ENCODE results near the gene ZBTB26.

Gene ZBTB26

GRCh38 chr9:122931226-122932121 is at the start of gene ZBTB26:
Gene ZBTB26 (minus strand): TSS chr9:122931512. CDS start chr9:122919934, 11,578 bp downstream.
- FAIRE-seq, result peak; percentile 96
- DNase-seq (ENCODE audit: extremely low spot score, insufficient read length, low read depth), result peak; percentile 88

- no peak for FAIRE-seq
- no peak for DNase-seq (ENCODE audit: extremely low spot score, insufficient read length, low read depth)
Observed at GRCh38 chr9:122978601-122979000, 47.3 kb upstream of the ZBTB26 start.

- DNase-seq (ENCODE audit: extremely low spot score, insufficient read length, low read depth) (no peak), FAIRE-seq (no peak)
Observed at GRCh38 chr9:122975196-122975595, 43.9 kb upstream of the ZBTB26 start.

GRCh38 chr9:122961139-122961538 is 29.8 kb upstream of the ZBTB26 start:
- FAIRE-seq (no peak), DNase-seq (ENCODE audit: extremely low spot score, insufficient read length, low read depth) (no peak)

- no peak for FAIRE-seq
- DNase-seq (ENCODE audit: extremely low spot score, insufficient read length, low read depth), result no peak
Observed at GRCh38 chr9:122955961-122956360, 24.6 kb upstream of the ZBTB26 start.

- no peak for FAIRE-seq
- no peak for DNase-seq (ENCODE audit: extremely low spot score, insufficient read length, low read depth)
Observed at GRCh38 chr9:122954253-122954691, 23.0 kb upstream of the ZBTB26 start.

- DNase-seq (ENCODE audit: extremely low spot score, insufficient read length, low read depth), result no peak
- no peak for FAIRE-seq
Observed at GRCh38 chr9:122951056-122951455, 19.7 kb upstream of the ZBTB26 start.

- no peak for FAIRE-seq
Observed at GRCh38 chr9:122950263-122950662, 19.0 kb upstream of the ZBTB26 start.

GRCh38 chr9:122949696-122950095 is 18.4 kb upstream of the ZBTB26 start:
- FAIRE-seq (no peak), DNase-seq (ENCODE audit: extremely low spot score, insufficient read length, low read depth) (no peak)

More at GRCh38 chr9:122950263-122950662, 19.0 kb upstream of the ZBTB26 start:
- no peak for DNase-seq (ENCODE audit: extremely low spot score, insufficient read length, low read depth)

- DNase-seq (ENCODE audit: extremely low spot score, insufficient read length, low read depth) (no peak), FAIRE-seq (peak; percentile 58)
Observed at GRCh38 chr9:122948313-122948712, 17.0 kb upstream of the ZBTB26 start.

- FAIRE-seq (no peak), DNase-seq (ENCODE audit: extremely low spot score, insufficient read length, low read depth) (no peak)
Observed at GRCh38 chr9:122946461-122947005, 15.2 kb upstream of the ZBTB26 start.

- no peak for FAIRE-seq
- no peak for DNase-seq (ENCODE audit: extremely low spot score, insufficient read length, low read depth)
Observed at GRCh38 chr9:122944960-122945888, 13.9 kb upstream of the ZBTB26 start.

GRCh38 chr9:122941582-122942234 is 10.4 kb upstream of the ZBTB26 start:
- DNase-seq (ENCODE audit: extremely low spot score, insufficient read length, low read depth) (no peak), FAIRE-seq (no peak)

GRCh38 chr9:122940749-122941581 is 9.7 kb upstream of the ZBTB26 start, which contains the start of gene RABGAP1:
Gene RABGAP1 (plus strand): TSS chr9:122941020. CDS start chr9:122957060, 16,040 bp downstream.
- DNase-seq (ENCODE audit: extremely low spot score, insufficient read length, low read depth) (peak; percentile 96), FAIRE-seq (peak; percentile 97)

- DNase-seq (ENCODE audit: extremely low spot score, insufficient read length, low read depth), result no peak
- no peak for FAIRE-seq
Observed at GRCh38 chr9:122940454-122940748, 9.1 kb upstream of the ZBTB26 start.

- FAIRE-seq (no peak), DNase-seq (ENCODE audit: extremely low spot score, insufficient read length, low read depth) (no peak)
Observed at GRCh38 chr9:122939601-122940000, 8.3 kb upstream of the ZBTB26 start.

- DNase-seq (ENCODE audit: extremely low spot score, insufficient read length, low read depth), result no peak
- no peak for FAIRE-seq
Observed at GRCh38 chr9:122936883-122937282, 5.6 kb upstream of the ZBTB26 start.

- no peak for DNase-seq (ENCODE audit: extremely low spot score, insufficient read length, low read depth)
- no peak for FAIRE-seq
Observed at GRCh38 chr9:122936464-122936863, 5.2 kb upstream of the ZBTB26 start.

All from GM18507 (cell line).